GM19397 (cell line): ENCODE data around the gene RETSAT.
"Not testable (repeated sequence)": the region's sequence is repeated elsewhere in the genome, so short reads cannot be mapped to it uniquely, and the experiment has no call there.

ENCODE experiments used
- ATAC-seq: cut with Tn5 transposase; IDR thresholded peaks from one replicate; pipeline ENCODE4 v1.9.1; 2021; ENCODE audit warnings: mild to moderate bottlenecking, moderate library complexity; ENCODE audit not compliant: unreplicated experiment

The RETSAT gene

DNA sequence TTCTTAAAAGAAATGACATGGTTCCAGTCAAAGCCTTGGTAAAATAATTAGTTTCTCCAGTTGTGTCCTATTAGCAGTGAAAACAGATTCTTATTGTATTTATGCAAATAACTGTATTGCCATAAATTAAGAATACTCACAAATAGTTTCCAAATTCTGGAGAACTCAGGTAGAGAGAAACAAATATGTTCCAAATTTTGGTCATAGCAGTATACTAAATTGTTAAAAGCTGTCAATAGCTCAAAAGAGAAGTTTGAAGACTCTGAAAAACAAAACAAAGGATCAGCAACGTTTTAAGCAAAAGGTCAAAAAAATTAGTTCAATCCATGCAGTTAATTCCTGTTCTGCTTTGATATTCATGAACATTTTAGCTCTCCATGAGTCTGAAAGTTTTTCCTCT lies 25.7 kb upstream of the RETSAT start:
- ATAC-seq, result no peak

DNA sequence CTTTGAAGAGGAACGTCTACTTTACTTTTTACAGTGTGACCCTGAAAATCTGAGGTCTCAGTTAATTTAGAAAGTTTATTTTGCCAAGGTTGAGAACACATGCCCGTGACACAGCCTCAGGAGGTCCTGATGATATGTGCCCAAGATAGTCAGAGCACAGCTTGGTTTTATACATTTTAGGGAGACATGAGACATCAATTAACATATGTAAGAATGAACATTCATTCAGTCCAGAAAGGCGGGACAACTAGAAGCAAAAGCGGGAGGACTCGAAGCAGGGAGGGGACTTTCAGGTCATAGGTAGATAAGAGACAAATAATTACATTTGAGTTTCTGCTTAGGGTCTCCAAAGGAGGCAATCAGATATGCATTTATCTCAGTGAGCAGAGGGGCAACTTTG lies 23.9 kb upstream of the RETSAT start:
- no peak for ATAC-seq

DNA sequence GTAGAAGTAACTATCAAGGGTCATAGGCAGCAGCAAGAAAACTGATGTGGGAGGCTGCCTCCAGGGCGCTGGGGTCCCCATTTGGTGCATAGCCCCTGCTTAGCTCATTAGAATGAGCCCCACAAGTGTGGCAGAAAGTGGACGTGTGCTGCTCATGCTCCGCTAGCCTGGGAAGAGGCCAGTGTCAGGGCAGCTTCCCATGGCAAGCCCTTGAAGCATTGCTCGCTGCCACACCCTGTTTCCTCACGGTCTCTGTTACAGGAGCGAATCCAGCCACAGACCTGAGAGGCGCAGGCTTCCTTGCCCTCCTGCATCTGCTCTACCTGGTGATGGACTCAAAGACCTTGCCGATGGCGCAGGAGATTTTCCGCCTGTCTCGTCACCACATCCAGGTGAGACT lies 22.8 kb upstream of the RETSAT start:
- no peak for ATAC-seq

DNA sequence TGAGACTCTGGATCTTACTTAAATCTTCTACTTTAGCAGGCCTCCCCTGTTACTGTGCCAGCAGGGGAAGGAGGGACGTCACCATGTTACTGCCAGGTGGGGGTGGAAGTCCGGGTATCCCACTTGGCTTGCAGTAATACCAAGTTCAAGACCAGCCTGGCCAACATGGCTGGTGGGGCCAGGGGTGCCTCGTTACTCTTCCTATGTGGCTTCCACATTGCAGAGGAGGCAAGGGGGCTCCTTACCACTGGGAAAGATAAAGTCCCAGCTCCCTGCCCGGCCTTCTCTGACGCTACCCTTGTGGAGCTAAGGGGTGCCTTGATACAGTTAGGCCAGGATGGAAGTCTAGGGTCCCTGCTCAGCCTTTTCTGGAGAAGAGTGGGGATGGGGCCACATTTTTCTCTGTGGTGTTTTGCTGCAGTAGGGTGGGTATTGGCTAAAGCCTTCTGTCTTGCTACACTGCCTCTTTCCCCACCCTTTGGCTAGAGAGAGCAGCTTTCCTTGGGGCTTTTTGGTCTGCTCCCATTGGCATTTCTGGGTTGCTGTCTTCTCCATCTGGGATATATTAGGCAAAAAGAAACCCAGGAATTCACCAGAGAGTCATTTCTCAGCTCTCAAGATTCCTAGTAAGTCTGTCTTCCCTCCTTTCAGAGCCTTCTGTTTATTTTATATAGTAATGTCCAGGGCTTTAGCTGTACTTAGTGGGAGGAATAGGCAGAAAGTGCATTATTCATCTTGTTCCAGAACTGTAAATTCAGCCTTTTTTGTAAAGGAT lies 22.1 kb upstream of the RETSAT start:
- no peak for ATAC-seq

DNA sequence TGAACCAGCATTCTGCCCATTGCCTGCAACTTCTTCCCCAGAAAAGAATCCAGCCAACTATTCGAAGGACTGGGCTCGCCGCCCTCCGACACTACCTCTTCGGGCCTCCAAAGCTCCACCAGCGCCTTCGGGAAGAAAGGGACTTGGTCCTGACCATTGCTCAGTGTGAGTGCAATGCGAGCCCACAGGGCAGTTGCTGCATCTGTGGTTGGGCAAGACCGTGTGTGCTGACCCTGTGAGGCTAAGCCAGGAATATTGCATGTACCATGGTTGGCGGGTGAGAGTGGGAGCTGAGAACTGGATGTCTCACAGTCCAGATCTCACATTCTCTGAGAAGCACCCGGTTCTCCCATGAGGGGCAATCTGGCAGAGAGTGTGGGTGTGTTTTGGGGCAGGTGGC lies 16.7 kb upstream of the RETSAT start:
- ATAC-seq, result no peak

DNA sequence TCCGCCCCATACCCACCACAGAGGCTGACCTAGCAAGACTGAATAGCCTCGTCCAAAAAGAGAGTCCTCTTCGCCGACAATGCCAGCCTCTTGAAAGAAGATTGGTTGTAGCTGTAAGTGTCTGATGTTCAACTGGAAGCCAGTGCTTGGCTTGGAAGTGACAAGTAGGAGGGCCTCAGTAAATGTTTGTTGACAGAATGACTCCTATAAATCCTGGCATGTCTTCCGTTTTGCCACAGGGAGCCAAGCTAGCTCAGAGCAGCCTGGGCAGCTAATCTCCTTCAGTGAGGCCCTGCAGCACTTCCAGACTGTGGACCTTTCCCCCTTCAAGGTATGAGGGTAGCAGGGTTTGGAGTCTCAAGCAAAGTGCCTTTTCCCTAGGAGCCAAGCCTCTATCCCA lies 15.2 kb upstream of the RETSAT start:
- no peak for ATAC-seq

DNA sequence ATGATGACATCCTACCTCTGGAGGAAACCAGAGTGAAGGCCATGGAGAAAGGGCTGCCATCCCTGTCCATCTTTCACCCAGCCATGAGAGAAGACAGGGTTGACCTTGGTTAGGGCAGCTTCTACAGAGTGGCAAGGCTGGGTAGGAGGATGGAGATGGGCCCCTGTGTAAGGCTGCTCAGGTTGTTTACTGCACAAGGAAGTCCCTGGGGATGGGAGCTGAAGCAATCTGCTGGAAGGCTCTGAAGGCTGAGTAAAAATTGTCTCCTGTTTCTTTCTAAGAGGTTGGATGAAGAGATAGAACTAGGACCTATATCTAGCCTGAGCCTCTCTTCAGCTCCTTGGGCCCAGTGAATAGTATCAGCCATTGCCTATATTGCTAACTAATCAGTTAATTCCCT lies 14.6 kb upstream of the RETSAT start:
- no peak for ATAC-seq

DNA sequence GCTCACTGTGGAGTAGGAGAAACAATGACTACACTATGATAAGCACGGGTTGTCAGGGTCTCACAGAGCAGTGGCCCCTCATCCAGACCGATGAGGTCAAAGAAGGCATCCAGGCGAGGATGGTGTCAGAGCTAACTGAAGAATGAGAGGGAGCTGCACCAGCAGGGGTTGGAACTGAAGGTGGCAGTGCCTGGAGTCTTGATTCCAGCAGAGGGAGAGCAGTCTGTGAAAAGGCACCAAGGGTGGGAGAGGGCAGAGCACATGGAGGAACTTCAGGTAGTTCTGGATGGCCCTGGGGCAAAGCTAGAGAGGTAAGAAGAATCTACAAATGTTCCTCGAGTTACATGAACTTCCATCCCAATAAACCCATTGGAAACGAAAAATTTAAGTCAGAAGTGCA lies 12.9 kb upstream of the RETSAT start:
- no peak for ATAC-seq

DNA sequence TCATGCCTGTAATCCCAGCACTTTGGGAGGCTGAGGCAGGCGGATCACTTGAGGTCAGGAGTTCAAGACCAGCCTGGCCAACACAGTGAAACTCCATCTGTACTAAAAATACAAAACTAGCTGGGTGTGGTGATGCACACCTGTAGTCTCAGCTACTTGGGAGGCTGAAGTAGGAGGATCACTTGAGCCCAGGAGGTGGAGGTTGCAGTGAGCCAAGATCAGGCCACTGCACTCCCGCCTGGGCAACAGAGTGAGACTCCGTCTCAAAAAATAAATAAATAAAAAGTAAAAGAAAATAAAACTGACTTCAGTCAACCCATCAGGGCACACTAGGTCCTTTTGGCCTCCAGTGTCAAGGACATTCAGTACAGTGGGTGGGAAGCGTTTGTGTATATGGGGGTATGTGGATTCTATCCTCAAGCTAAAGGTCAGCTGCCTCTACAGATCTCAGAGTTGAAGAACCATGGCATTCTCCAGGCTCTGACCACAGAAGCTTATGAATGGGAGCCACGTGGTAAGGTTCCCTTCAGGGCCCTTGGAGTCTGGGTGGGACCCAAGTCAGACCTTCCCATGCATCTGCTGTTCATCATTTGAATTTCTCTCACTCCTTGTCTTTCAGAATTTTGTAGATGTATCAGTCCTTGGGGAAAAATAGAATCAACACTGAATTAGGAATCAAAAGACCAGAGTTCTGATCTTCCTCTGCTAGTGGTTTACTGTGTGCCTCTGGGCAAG lies 8.5 kb upstream of the RETSAT start:
- ATAC-seq, result not testable (repeated sequence)

DNA sequence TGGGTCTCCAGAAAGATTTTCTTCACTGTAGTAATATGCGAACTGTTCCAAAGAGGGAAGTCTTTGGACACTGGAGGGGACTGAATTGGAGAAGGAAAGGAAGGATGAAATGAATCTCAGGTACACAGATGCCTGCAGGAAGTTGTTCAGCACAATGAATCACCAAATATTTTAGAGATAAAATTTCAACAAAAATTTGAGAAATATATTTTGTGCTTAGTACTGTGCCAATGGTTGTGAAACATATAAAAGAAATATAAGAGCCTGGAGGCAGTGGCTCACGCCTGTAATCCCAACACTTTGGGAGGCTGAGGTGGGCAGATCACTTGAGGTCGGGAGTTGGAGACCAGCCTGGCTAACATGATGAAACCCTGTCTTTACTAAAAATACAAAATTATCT lies 3.4 kb upstream of the RETSAT start:
- ATAC-seq, result no peak

DNA sequence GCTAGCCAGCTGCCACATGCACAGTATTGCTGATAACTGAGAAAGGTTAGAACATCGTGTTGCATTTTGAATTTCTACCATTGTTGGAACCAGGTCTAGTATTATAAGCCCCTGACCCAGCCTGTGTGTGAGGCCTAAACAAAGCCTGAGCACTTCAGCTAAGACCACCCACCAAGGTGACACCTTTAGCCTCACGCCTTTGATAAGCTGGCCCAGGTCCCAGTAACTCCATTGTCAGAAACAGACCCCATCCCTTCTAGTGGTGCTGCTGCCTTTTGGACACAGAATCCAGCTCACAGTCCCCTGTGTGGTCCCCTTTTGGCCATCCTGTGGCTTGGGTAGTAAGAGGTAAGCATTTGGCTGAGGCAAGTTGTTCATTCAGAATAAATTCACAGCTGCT lies 1.9 kb upstream of the RETSAT start:
- ATAC-seq, result no peak

DNA sequence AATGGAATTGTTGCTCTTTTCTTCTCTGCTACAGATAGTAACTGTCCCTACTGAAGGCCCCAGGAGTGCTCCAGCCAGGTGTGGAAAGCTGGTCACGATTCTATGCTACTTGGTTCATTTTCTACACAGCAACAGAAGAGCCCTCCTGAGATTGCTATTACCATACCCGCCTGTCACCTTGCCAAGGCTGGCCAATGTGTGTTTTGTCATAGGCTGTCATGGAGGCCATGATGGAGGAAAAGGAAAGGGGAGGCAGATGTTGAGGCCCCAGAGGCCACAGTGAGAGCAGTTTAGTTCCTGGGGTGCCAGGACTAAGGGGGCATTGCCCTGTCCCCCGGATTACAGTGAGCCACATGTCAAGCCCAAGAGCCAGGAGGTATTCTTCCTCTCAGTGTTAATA lies 1.2 kb upstream of the RETSAT start:
- ATAC-seq, result no peak

DNA sequence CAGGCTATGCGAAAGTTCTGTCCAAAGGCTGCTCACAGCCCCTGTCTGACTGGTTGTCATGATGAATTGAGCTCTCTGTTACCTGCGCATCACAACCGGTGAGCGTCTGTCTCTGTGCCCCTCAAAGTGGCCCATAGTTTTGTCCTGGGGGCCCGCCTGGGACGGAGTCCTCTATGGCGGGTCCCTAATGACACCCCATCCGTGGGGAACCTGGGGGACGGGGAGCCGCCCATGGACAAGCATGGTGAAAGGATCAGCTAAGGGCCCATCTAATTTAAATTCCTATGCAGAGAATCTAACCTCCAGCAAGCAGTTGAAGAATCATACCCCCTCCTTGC lies 714 bp upstream of the RETSAT start:
- peak; percentile 17 for ATAC-seq

DNA sequence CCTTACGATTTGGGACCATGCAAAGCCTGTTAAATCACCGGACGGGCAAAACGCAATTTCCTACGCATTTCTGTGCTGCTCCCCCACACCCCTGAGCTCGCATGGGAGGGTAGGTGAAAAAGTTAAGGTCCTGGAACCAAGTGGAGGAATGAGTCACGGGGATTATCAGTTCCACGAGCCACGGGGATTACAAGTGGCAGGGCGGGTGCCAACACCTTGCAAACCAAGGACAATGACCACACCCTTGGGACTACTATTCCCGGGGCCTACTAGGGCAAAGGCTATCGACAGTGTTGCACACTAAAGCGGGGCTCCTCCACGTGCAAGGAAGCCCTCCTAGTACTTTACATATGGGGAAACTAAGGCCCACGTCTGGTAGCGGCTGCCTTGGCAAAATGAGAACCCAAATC lies 447 bp downstream of the RETSAT start:
- no peak for ATAC-seq

DNA sequence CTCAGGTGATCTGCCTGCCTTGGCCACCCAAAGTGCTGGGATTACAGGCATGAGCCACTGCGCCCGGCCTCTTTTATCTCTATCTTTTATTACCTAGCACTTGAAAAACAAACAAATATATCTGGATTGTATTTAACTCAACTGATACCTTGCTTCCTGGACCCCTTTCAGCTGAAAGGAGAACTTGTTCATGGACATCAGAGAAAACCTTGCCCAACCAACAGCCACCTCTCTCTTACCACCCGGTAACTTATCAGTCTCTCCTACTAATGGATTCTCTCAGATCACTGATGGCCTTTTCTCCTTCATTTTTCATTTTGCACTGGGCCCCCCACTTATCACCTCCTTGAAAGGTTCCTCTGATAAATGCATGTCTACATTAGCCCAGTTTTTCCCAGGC lies 6.7 kb downstream of the RETSAT start:
- ATAC-seq, result no peak

DNA sequence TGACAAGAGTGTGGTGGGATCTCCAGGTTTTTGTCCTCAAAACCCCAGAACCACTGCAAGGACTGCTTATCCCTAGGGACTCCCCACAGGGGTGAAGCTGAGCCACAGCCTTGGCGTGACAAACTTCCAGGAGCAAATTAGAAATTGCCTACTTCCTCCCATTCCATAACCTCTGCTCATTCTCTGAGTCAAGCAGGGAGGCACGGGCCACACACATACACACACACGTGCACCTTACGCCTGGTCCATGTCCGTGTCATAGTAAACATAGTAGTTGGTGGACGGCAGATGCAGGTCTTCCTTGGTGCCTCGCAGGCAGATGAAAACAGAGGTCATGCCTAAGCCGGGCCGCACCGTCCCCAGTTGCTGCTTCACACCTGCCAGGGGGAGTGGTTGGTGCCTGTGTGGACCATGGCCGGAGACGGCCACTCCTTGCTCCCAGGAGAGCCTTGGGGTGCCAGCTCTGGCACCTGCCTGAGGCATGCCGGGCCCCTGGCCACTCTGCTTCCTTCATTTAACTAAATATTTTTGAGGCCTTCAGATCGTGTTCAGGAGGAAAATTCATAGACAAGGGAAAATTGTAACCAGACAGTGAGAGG lies 9.9 kb downstream of the RETSAT start:
- no peak for ATAC-seq

DNA sequence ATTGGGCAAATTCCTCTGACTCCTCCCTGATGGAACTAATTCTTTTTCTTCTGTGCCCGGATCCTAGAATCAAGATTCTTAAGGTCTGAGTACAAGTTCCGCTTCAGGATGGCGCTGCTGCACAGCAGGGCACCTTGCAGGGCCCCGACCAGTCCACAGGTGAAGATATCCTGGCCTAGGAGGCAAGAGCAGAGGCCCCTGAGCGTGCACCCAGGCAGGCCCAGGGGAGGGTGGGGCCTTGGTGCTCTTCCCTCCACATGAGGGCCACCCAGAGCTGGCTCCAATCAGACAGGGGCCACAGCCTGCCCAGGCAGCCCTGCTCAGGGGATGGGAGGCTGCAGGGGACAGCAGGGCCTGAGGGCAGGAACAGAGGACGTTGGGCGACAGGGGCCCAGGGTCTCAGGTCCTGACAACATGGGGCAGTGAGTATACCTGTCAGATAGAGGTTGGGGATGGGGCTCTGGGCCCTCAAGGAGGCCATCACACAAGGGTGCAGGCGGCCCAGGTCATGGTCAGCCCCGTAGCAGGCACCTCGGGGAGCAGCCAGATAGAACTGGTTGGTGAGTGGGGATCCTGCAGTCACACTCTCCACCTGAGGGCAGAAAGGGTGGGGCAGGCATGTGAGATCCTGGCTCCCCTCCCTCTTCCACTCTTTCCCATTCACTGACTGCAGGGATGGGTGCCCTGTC lies 11.0 kb downstream of the RETSAT start:
- ATAC-seq, result not testable (repeated sequence)

DNA sequence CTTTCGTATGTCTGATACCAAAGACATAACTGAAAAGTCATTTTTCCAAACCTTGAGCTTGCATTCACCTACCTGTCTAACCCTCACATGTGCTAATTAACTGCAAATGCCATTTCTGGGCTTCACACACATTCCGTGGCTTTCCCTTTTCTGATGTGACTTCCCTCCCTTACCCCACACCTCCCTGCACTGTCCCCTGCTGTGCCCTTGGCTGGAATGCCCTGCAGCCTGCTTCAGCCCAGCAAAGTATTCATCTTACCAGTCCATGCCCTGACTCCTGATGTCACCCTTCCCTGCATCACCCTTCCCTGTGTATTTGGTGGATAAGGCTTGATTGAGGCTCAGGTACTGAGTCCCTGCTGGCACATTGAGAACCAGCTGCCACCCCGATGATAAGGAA lies 12.2 kb downstream of the RETSAT start:
- ATAC-seq, result no peak

DNA sequence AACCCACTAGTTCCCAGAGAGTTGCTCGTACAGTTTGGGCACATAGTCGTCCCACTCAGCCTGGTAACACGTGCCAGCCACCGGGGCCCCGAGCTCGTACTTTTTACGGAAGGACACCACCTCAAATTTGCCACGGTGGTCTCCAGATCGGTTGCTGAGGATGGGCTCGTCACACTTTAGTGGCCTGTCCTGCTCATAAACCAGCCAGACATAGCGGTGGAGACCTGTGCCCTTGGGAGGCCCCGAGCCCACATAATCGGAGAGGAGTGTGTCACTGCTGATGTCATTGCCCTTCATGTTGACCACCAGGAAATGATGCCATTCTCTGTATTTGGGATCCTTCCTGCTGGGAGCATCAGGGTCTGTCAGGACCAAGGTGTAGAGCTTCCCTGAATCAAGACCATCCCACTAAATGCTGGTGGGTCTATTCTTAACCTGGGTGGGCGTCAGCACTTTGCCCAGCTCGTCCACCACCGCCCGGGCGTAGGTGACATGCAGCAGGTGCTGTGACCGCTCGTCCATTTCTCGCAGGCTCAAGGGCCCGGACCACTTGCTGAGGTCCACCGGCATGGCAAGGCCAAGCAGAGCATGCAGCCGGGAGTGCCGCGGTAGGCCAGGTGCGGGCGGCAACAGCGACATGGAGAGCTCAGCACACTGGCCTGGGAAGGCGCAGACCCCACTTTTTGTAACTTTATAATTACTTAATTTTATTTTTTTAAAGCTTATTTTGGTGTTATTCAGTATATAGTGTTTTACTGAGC lies 12.9 kb downstream of the RETSAT start:
- ATAC-seq, result no peak

DNA sequence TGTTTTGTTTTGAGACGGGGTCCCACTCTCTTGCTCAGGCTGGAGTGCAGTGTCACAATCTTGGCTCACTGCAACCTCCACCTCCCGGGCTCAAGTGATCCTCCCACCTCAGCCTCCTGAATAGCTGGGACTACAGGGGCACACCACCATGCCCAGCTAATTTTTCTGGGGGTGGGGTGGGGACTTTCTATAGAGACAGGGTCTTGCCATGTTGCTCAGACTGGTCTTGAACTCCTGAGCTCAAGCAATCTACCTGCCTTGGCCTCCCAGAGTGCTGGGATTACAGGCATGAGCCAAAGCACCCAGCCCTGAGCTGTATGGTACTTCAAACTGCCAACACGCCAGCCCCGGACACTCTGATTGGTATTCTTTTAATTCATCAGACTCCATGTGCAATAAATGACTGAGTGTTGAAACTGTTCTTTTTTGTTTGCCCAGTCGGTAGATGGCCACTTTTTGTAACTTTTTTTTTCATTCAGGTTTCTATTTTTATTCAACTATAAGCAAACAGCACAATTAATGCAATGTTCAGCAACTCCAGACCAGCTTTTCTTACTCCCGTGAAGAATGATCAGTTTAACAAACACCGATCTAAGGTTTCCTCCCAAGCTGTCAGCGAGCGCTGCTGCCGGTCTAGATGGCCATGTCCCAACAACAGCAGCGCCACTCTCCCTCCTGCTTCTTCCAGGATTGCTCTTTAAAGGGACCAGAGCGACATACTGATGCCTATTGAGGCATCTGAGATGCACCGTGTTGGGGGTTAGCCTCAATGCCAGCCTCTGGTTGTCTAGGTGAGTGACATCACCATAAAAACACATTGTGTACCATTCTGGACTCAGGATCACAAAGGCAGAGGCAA lies 14.1 kb downstream of the RETSAT start:
- ATAC-seq, result no peak
